Ishikawa (cell line): ENCODE measurements around the gene CDKN2AIP.

Experiments used
- FOXM1 ChIP-seq: IDR thresholded peaks from 2 replicates; pipeline ENCODE4 v1.6.1; 2012; ENCODE audit warnings: low read depth, borderline replicate concordance
- MAX ChIP-seq: IDR thresholded peaks from 2 replicates; pipeline ENCODE4 v1.6.1; 2012
- NFIC ChIP-seq: IDR thresholded peaks from 2 replicates; pipeline ENCODE4 v1.6.1; 2012
- REST ChIP-seq: IDR thresholded peaks from 2 replicates; pipeline ENCODE4 v1.6.1; 2012; ENCODE audit warnings: low read depth, mild to moderate bottlenecking
- USF1 ChIP-seq: IDR thresholded peaks from 2 replicates; pipeline ENCODE4 v1.6.1; 2012

GRCh38 chr4:183448436-183448835 is 4.0 kb downstream of the CDKN2AIP start:
- TF ChIP-seq FOXM1 (no peak), USF1 (no peak), REST (no peak), MAX (no peak), NFIC (no peak)
